Epithelial cell of umbilical artery (primary cell): ENCODE measurements around the gene UBE3B. TPM values are rescaled to one million over a fixed set of nuclear protein-coding genes. Genes with fewer than 3 reads are reported as not detected.

Experiments used
- total RNA-seq: library from RNA; depleted of rRNA; stranded (reverse); fragments of >200 nt; gene quantifications from 2 replicates; pipeline ENCODE4 v1.2.3, GENCODE V29; 2014

UBE3B gene
- 39.3 and 41.9 TPM in 2 replicates for total RNA-seq

DNA sequence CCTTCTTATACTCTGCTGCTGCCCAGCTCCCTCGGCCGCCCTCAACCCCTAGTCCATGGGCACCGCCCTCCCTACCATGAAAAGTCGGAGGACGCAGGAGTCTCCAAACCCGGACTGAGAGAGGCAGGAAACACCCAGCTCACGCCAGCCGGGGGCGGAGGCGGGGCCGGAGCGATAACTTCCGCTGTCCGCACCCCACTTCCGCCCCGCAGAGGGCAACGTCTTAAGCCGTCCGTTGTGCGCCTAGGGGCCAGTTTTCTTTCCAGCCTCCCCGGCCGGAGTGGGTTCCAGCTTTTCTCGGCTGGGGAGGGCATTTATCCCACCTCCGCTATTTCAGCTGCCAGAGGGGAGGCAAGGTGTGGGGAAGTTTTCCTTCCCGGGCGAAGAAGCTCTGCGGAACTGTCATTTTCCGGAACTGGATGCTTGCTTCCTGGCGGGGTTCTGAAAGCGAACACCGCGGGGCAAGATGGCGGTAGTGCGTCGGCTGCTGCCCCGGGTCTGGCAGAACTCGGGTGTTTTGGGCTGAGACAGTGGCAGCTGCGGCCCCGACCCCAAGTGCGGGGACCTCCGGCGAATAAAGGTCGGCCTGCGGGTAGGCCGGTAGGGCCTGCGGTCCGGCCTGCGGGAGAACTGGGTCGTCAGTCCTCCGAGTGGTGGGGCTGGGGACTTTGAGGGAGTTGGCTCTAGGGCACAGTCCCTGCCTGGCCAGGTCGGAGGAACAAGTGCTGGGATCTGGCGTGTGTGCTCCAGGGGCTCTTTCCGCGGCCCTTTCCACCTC lies at the start of gene UBE3B, which contains the start of gene KCTD10:
TSS of gene UBE3B (plus strand) at position 450 of the 778 bp plus-strand sequence. CDS start 5,918 bp downstream, outside the sequence.
TSS of gene KCTD10 (minus strand) at position 116 of the 778 bp plus-strand sequence. CDS start at position 78, 38 bp downstream.

GRCh38 chr12:109573029-109573913 lies 95.8 kb downstream of the UBE3B start, which contains the start of the genes MMAB and MVK:
TSS of gene MMAB (minus strand) at chr12:109573504. CDS start at chr12:109573480, 24 bp downstream.
TSS of gene MVK (plus strand) at chr12:109573794. CDS start at chr12:109574823, 1,029 bp downstream.

Other genes with a start within 250 kb of the UBE3B start
- gene FOXN4, start 168.3 kb upstream of the UBE3B start, total RNA-seq, result not detected in 2 replicates
- not detected in 2 replicates for gene MYO1H, start 129.7 kb upstream of the UBE3B start, total RNA-seq
- gene KCTD10, start 334 bp upstream of the UBE3B start, total RNA-seq, result 62.3 and 98.4 TPM in 2 replicates
- 40.6 and 49.2 TPM in 2 replicates for gene MMAB, start 95.9 kb downstream of the UBE3B start, total RNA-seq
- 22.8 and 30.5 TPM in 2 replicates for gene MVK, start 96.2 kb downstream of the UBE3B start, total RNA-seq
- gene FAM222A, start 236.2 kb downstream of the UBE3B start, total RNA-seq, result 0.15 and 0.32 TPM in 2 replicates